Cardiac muscle cell (in vitro differentiated cells and primary cell): ENCODE data around the gene GDPD5. TPM values are rescaled to one million over a fixed set of nuclear protein-coding genes. Genes with fewer than 3 reads are reported as not detected.
A peak's percentile ranks its signal among the peaks of the same experiment; 100 is the strongest.

Experiments
- DNase-seq, 2 donors: peaks; one replicate each; pipeline versions ENCODE4 v3.0.0 to v3.0.0-alpha.2; 2010 to 2017; ENCODE audit warnings: low read depth in 1 of 2, low spot score in 1 of 2
- H3K27ac ChIP-seq: fragments of 200-600 bp; sonication (generic); 2 replicates; pipeline ENCODE4 v1.5.1; 2016
- H3K27me3 ChIP-seq: fragments of 200-600 bp; sonication (generic); 2 replicates; pipeline ENCODE4 v1.6.0; 2016; ENCODE audit warnings: control low read depth
- H3K36me3 ChIP-seq: fragments of 200-600 bp; sonication (generic); 2 replicates; pipeline ENCODE4 v1.5.1; 2016; ENCODE audit warnings: control low read depth
- H3K4me1 ChIP-seq: fragments of 200-600 bp; sonication (generic); 2 replicates; pipeline ENCODE4 v1.8.1; 2017; ENCODE audit warnings: low read depth, mild to moderate bottlenecking, mixed run types
- H3K4me3 ChIP-seq: fragments of 200-600 bp; sonication (generic); 2 replicates; pipeline ENCODE4 v1.5.1; 2016; ENCODE audit warnings: mild to moderate bottlenecking
- H3K9me3 ChIP-seq: fragments of 200-600 bp; sonication (generic); 2 replicates; pipeline ENCODE4 v1.5.1; 2017; ENCODE audit warnings: low read depth, mild to moderate bottlenecking, control low read depth
- polyA plus RNA-seq: library from polyadenylated mRNA; unstranded; fragments of >200 nt; fragmentation: Nextera tagmentation; extraction: Ambion mirVana; gene quantifications from 2 replicates; pipeline ENCODE4 v1.2.1, GENCODE V29; 2016
- total RNA-seq: library from RNA; depleted of rRNA; stranded (reverse); fragments of >200 nt; gene quantifications from 2 replicates; pipeline ENCODE4 v1.2.3, GENCODE V29; 2016
- TF ChIP-seq, protein P1 (sequence below): IDR thresholded peaks from 2 replicates; pipeline ENCODE4 v1.5.1; 2012; ENCODE audit warnings: low read depth, mild to moderate bottlenecking, low read length

The GDPD5 gene
- total and polyA plus RNA-seq, 2 experiments from 2014 or later, result 6.6 to 19.4 TPM

DNA sequence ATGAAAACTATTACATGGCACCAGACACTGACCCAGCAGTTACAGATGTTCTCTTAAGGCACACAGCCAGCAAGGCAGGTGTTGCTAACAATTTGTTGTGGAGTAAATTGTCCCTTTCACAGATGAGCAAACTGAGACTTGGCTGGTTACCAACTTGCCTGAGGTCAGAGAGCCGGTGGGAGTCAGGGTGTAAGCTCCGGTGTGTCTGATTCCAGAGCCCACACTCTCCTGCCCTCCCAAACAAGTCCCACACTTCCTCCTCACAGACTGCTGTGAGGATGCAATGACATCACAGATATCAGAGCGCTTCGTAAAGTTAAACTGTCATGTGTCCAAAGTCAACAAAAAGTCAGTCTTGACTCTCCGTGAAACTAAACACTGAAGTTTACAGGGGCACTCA is 12.5 kb downstream of the GDPD5 start:
- Histone ChIP-seq H3K4me1 (no peaks in the 10 kb centered on the region), H3K4me3 (no peak overlapping the region), H3K27me3 (no peaks in the 10 kb centered on the region), H3K9me3 (no peaks in the 10 kb centered on the region), H3K36me3 (no peaks in the 10 kb centered on the region), H3K27ac (no peak overlapping the region)
- DNase-seq, result peak in 1 of 2 donors; percentile 48
- TF ChIP-seq, protein P1, sequence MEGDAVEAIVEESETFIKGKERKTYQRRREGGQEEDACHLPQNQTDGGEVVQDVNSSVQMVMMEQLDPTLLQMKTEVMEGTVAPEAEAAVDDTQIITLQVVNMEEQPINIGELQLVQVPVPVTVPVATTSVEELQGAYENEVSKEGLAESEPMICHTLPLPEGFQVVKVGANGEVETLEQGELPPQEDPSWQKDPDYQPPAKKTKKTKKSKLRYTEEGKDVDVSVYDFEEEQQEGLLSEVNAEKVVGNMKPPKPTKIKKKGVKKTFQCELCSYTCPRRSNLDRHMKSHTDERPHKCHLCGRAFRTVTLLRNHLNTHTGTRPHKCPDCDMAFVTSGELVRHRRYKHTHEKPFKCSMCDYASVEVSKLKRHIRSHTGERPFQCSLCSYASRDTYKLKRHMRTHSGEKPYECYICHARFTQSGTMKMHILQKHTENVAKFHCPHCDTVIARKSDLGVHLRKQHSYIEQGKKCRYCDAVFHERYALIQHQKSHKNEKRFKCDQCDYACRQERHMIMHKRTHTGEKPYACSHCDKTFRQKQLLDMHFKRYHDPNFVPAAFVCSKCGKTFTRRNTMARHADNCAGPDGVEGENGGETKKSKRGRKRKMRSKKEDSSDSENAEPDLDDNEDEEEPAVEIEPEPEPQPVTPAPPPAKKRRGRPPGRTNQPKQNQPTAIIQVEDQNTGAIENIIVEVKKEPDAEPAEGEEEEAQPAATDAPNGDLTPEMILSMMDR, result no peak

- TF ChIP-seq, protein P1, result no peak
- no peak overlapping the region for H3K27ac ChIP-seq
Observed at GRCh38 chr11:75510723-75511019, 15.1 kb downstream of the GDPD5 start.

GRCh38 chr11:75510004-75510722 is 15.6 kb downstream of the GDPD5 start:
- Histone ChIP-seq H3K9me3 (no peaks in the 10 kb centered on the region), H3K27me3 (no peaks in the 10 kb centered on the region), H3K4me3 (no peak overlapping the region), H3K36me3 (no peaks in the 10 kb centered on the region), H3K27ac (no peak overlapping the region), H3K4me1 (peaks cover 15% of the 10 kb centered on the region)
- no peak for DNase-seq
- TF ChIP-seq, protein P1, result no peak

More at GRCh38 chr11:75510723-75511019, 15.1 kb downstream of the GDPD5 start:
- no peaks in the 10 kb centered on the region for H3K36me3 ChIP-seq
- peaks cover 15% of the 10 kb centered on the region for H3K4me1 ChIP-seq
- no peak for DNase-seq
- no peaks in the 10 kb centered on the region for H3K9me3 ChIP-seq
- H3K27me3 ChIP-seq, result no peaks in the 10 kb centered on the region
- no peak overlapping the region for H3K4me3 ChIP-seq

GRCh38 chr11:75509020-75509720 is 16.6 kb downstream of the GDPD5 start:
- Histone ChIP-seq H3K27me3 (no peaks in the 10 kb centered on the region), H3K36me3 (no peaks in the 10 kb centered on the region), H3K9me3 (no peaks in the 10 kb centered on the region), H3K27ac (no peak overlapping the region), H3K4me3 (no peak overlapping the region), H3K4me1 (peaks cover 15% of the 10 kb centered on the region)
- TF ChIP-seq, protein P1, result no peak
- DNase-seq, result no peak

- H3K36me3 ChIP-seq, result no peaks in the 10 kb centered on the region
- TF ChIP-seq, protein P1, result no peak
- no peaks in the 10 kb centered on the region for H3K9me3 ChIP-seq
- H3K4me3 ChIP-seq, result no peak overlapping the region
- peaks cover 15% of the 10 kb centered on the region for H3K4me1 ChIP-seq
- DNase-seq, result no peak
- H3K27ac ChIP-seq, result no peak overlapping the region
- no peaks in the 10 kb centered on the region for H3K27me3 ChIP-seq
Observed at GRCh38 chr11:75508051-75508561, 17.6 kb downstream of the GDPD5 start.
